K562 (cell line): ENCODE data around the gene SETD3. TPM values are rescaled to one million over a fixed set of nuclear protein-coding genes. Genes with fewer than 3 reads are reported as not detected.

Experiments used
- ATAC-seq: fragments of 200-7000 bp; cut with Tn5 transposase; 3 replicates; pipeline ENCODE4 v1.9.1; 2020; ENCODE audit warnings: moderate library complexity
- BruUV-seq: library from RNA; stranded (reverse); fragments of 400-500 nt; replicated peaks from 2 replicates; lab custom pipeline; 2021; lab: Mats Ljungman, UMichigan
- CTCF ChIA-PET: fragments of 300-600 bp; formaldehyde crosslinking; extraction: SDS; loops from one replicate; lab custom pipeline; 2021; ENCODE audit warnings: low intra/inter-chr PET ratio; lab: Yijun Ruan, JAX
- POLR2A ChIA-PET: fragments of 300-600, 350-650 bp; sonication (Branson Sonifier 250); formaldehyde crosslinking; extraction: SDS; loops from one replicate; lab custom pipeline; 2021; ENCODE audit warnings: antibody characterized with exemption, inconsistent platforms; lab: Yijun Ruan, JAX
- DNase-seq, 4 experiments: peaks; one replicate each; pipeline versions ENCODE4 v3.0.0 to v3.0.0-alpha.2; 2011 to 2018; ENCODE audit warnings: low spot score in 3 of 4, mixed read lengths in 3 of 4; ENCODE audit errors: extremely low read depth in 1 of 4
- FAIRE-seq: peaks from 2 replicates; lab custom pipeline; 2011; peaks lifted over from hg19 to GRCh38; lab: Jason Lieb, UNC
- H2AFZ ChIP-seq: 2 replicates; pipeline ENCODE4 v1.6.0; 2011; ENCODE audit warnings: low read depth, low read length, control low read depth, inconsistent platforms
- H3K27ac ChIP-seq: fragments of 200-600 bp; 3 replicates; pipeline ENCODE4 v1.8.0; 2011; ENCODE audit warnings: low read depth, mild to moderate bottlenecking, control low read depth, inconsistent platforms, low read length, moderate library complexity, mixed read lengths; ENCODE audit errors: extremely low read depth
- H3K27me3 ChIP-seq, 2 experiments: fragments of 300-600 bp in 1 of 2; 2 replicates in 1 of 2; 3 replicates in 1 of 2; pipeline versions ENCODE4 v1.6.0 to v1.8.0; 2011; ENCODE audit warnings: inconsistent platforms in 2 of 2, low read length in 2 of 2, mild to moderate bottlenecking in 1 of 2, mixed read lengths in 1 of 2, moderate library complexity in 1 of 2; ENCODE audit not compliant: control insufficient read depth in 2 of 2, insufficient read depth in 2 of 2
- H3K36me3 ChIP-seq: fragments of 300-600 bp; 3 replicates; pipeline ENCODE4 v1.8.0; 2011; ENCODE audit warnings: mild to moderate bottlenecking, low read length, inconsistent platforms; ENCODE audit not compliant: control insufficient read depth, insufficient read depth
- H3K4me1 ChIP-seq, 2 experiments: fragments of 200-600 bp in 1 of 2; replicated peaks in 1 of 2; 2 replicates in 1 of 2; 3 replicates in 1 of 2; pipeline versions ENCODE4 v1.5.1 to v1.8.0; 2011; ENCODE audit warnings: inconsistent platforms in 2 of 2, low read length in 2 of 2, mild to moderate bottlenecking in 1 of 2, mixed read lengths in 1 of 2, moderate library complexity in 1 of 2; ENCODE audit not compliant: control insufficient read depth in 2 of 2, insufficient read depth in 2 of 2
- H3K4me2 ChIP-seq: 2 replicates; pipeline ENCODE4 v1.6.1; 2011; ENCODE audit warnings: low read length, control low read depth, inconsistent platforms, mixed read lengths; ENCODE audit not compliant: insufficient read depth
- H3K4me3 ChIP-seq: fragments of 200-600 bp; sonication (generic), shearing (Covaris generic); 2 replicates; pipeline ENCODE4 v1.5.1; 2016; ENCODE audit warnings: control low read depth, inconsistent platforms
- H3K79me2 ChIP-seq: fragments of 200-600 bp; 3 replicates; pipeline ENCODE4 v1.8.0; 2011; ENCODE audit warnings: low read length, inconsistent platforms; ENCODE audit not compliant: control insufficient read depth, insufficient read depth
- H3K9ac ChIP-seq, 2 experiments: 2 replicates each; pipeline versions ENCODE4 v1.6.0 to v1.6.1; 2011; ENCODE audit warnings: low read depth in 2 of 2, low read length in 2 of 2, control low read depth in 1 of 2, inconsistent platforms in 1 of 2, mild to moderate bottlenecking in 1 of 2, mixed read lengths in 1 of 2; ENCODE audit not compliant: insufficient read depth in 1 of 2
- H3K9me1 ChIP-seq: one replicate; pipeline ENCODE4 v1.6.0; 2011; ENCODE audit warnings: inconsistent platforms, mild to moderate bottlenecking, low read length, moderate library complexity; ENCODE audit not compliant: control insufficient read depth, insufficient read depth
- H3K9me3 ChIP-seq: replicated peaks from 2 replicates; pipeline ENCODE4 v1.5.1; 2011; ENCODE audit warnings: low read depth, low read length, inconsistent platforms; ENCODE audit not compliant: control insufficient read depth, insufficient read depth
- H4K20me1 ChIP-seq: replicated peaks from 2 replicates; pipeline ENCODE4 v1.6.1; 2011; ENCODE audit warnings: low read length, inconsistent platforms, mixed read lengths; ENCODE audit not compliant: control insufficient read depth, insufficient read depth
- CBX5 ChIP-seq: IDR thresholded peaks from 2 replicates; pipeline ENCODE4 v1.6.1; 2014; ENCODE audit warnings: low read depth, borderline replicate concordance
- CBX8 ChIP-seq: fragments of 200-600 bp; sonication (generic); IDR thresholded peaks from 2 replicates; pipeline ENCODE4 v1.6.1; 2012; ENCODE audit warnings: borderline replicate concordance, mixed run types, low read depth, mild to moderate bottlenecking, moderate library complexity, mixed read lengths, low read length, control low read depth, inconsistent platforms; ENCODE audit not compliant: poor library complexity, severe bottlenecking; ENCODE audit errors: extremely low read depth
- DLX4 ChIP-seq: fragments of 250-450 bp; sonication (Bioruptor Pico); IDR thresholded peaks from 2 replicates; pipeline ENCODE4 v1.6.1; 2021; ENCODE audit warnings: mild to moderate bottlenecking
- DNMT1 ChIP-seq: fragments of 450-650 bp; IDR thresholded peaks from 2 replicates; pipeline ENCODE4 v1.6.1; 2016; ENCODE audit warnings: antibody characterized with exemption, mild to moderate bottlenecking
- FOXA3 ChIP-seq, 2 experiments: fragments of 450-650 bp in 1 of 2; sonication (generic) in 1 of 2; formaldehyde crosslinking; IDR thresholded peaks in 1 of 2; conservative IDR thresholded peaks in 1 of 2; 2 replicates each; pipeline versions ENCODE4 v1.4.0 to v1.8.0; 2020 to 2022; ENCODE audit warnings: mild to moderate bottlenecking in 2 of 2, missing genetic modification reagents in 1 of 2
- FUS ChIP-seq: fragments of 200-400 bp; formaldehyde crosslinking; optimal IDR thresholded peaks from 2 replicates; pipeline ENCODE3; 2017; ENCODE audit warnings: low read depth, low read length
- HNRNPL ChIP-seq: fragments of 200-400 bp; formaldehyde crosslinking; IDR thresholded peaks from 2 replicates; pipeline ENCODE4 v1.6.1; 2017; ENCODE audit warnings: low read depth, mild to moderate bottlenecking, low read length
- MAFK ChIP-seq: IDR thresholded peaks from 2 replicates; pipeline ENCODE4 v1.6.1; 2011; ENCODE audit warnings: low read length, improper control_type of control experiment
- NBN ChIP-seq: fragments of 450-650 bp; IDR thresholded peaks from 2 replicates; pipeline ENCODE4 v1.6.1; 2016; ENCODE audit warnings: low read depth, mild to moderate bottlenecking
- NONO ChIP-seq, 2 experiments: fragments of 200-400 bp in 1 of 2; fragments of 450-650 bp in 1 of 2; formaldehyde crosslinking in 1 of 2; IDR thresholded peaks; 2 replicates each; pipeline ENCODE4 v1.6.1; 2017; ENCODE audit warnings: low read depth in 2 of 2, mild to moderate bottlenecking in 2 of 2, moderate library complexity in 2 of 2, low read length in 1 of 2
- TAF15 ChIP-seq: fragments of 200-400 bp; formaldehyde crosslinking; IDR thresholded peaks from 2 replicates; pipeline ENCODE4 v1.6.1; 2017; ENCODE audit warnings: mild to moderate bottlenecking, low read depth, low read length, moderate library complexity
- TGIF2 ChIP-seq: sonication (generic); formaldehyde crosslinking; IDR thresholded peaks from 2 replicates; pipeline ENCODE4 v1.8.1; 2022; ENCODE audit warnings: mild to moderate bottlenecking, missing genetic modification reagents, moderate library complexity
- TSC22D4 ChIP-seq: fragments of 450-650 bp; IDR thresholded peaks from 2 replicates; pipeline ENCODE4 v1.6.1; 2016; ENCODE audit warnings: missing genetic modification characterization, missing biosample characterization, control low read depth
- ZNF707 ChIP-seq: fragments of 250-450 bp; sonication (Bioruptor Pico); conservative IDR thresholded peaks from 2 replicates; pipeline ENCODE4 v1.8.0; 2022; ENCODE audit warnings: inconsistent platforms, mild to moderate bottlenecking, moderate library complexity
- WGBS: fragments of 100-300 bp; shearing (Covaris generic); methylation state at CpG from one replicate; pipeline ENCODE4 v1.1.6; 2016; ENCODE audit warnings: low coverage, mixed read lengths; ENCODE audit not compliant: insufficient coverage; ENCODE audit errors: missing lambda C conversion rate; 5-methylcytosine and 5-hydroxymethylcytosine counted together
- in situ Hi-C: fragments of 300-500 bp; cut with MboI; formaldehyde crosslinking; loops from 4 replicates; pipeline ENCODE4 v1.15.0; 2018; ENCODE audit warnings: inconsistent platforms, mixed read lengths
- intact Hi-C: fragments of 100-400 bp; cut with micrococcal nuclease; formaldehyde crosslinking; loops from 2 replicates; pipeline ENCODE4 v1.14.2; 2022
- polyA plus RNA-seq, 8 experiments: library from polyadenylated mRNA; depleted of rRNA in 4 of 8; stranded (reverse) in 5 of 8; unstranded in 3 of 8; fragments of >200 nt; fragmentation: Nextera tagmentation in 2 of 8; fragmentation: Illumina TruSeq in 1 of 8; extraction: Ambion mirVana in 2 of 8; extraction: Trizol in 1 of 8; gene quantifications; 2 replicates each; pipeline versions ENCODE4 v1.2.1 to v1.2.3, GENCODE V29; 2011 to 2014; ENCODE audit warnings: inconsistent platforms in 1 of 8, missing spikeins in 1 of 8
- total RNA-seq, 7 experiments: library from RNA; depleted of rRNA in 6 of 7; stranded (reverse); fragments of >200 nt in 6 of 7; fragmentation: Illumina TruSeq in 2 of 7; extraction: Trizol in 2 of 7; gene quantifications; 2 replicates each; pipeline versions ENCODE4 v1.2.1 to v1.2.3, GENCODE V29; 2011 to 2021; ENCODE audit warnings: low replicate concordance in 1 of 7
- TF ChIP-seq, protein P1 (sequence below): fragments of 450-650 bp; formaldehyde crosslinking; IDR thresholded peaks from 2 replicates; pipeline ENCODE4 v1.4.0; 2020; ENCODE audit warnings: mild to moderate bottlenecking, mixed read lengths
- TF ChIP-seq, protein P2 (sequence below): sonication (generic); formaldehyde crosslinking; IDR thresholded peaks from 2 replicates; pipeline ENCODE4 v1.4.0; 2020; ENCODE audit warnings: mild to moderate bottlenecking, missing genetic modification reagents

SETD3 gene
- total and polyA plus RNA-seq, 9 of the 15 experiments (the other 6 are each of a cell fraction or from before 2014, with no cell fraction given): 8.5 to 35.9 (median 26.5) TPM

DNA sequence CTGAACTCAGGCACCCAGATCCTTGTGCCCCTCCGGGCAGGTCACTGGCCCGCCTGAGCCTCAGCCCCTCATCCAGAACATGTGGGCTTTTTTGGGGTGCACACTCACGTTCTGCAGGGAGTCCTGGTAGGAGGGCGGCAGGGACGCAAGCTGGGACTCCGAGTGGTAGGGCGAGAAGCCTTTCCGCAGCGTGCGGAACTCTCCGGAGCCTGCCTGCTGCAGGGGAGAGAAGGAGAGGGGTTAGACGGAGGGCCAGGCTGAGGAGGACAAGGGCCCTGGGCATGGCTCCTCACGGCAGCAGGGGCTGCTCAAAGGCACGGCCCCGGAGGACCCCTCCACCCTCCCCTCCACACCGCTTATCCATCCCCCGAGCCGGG lies 41.4 kb upstream of the SETD3 start (continued):
- TF ChIP-seq, protein P1, sequence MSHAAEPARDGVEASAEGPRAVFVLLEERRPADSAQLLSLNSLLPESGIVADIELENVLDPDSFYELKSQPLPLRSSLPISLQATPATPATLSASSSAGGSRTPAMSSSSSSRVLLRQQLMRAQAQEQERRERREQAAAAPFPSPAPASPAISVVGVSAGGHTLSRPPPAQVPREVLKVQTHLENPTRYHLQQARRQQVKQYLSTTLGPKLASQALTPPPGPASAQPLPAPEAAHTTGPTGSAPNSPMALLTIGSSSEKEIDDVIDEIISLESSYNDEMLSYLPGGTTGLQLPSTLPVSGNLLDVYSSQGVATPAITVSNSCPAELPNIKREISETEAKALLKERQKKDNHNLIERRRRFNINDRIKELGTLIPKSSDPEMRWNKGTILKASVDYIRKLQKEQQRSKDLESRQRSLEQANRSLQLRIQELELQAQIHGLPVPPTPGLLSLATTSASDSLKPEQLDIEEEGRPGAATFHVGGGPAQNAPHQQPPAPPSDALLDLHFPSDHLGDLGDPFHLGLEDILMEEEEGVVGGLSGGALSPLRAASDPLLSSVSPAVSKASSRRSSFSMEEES: no peak
- no peak for TF ChIP-seq CBX8

DNA sequence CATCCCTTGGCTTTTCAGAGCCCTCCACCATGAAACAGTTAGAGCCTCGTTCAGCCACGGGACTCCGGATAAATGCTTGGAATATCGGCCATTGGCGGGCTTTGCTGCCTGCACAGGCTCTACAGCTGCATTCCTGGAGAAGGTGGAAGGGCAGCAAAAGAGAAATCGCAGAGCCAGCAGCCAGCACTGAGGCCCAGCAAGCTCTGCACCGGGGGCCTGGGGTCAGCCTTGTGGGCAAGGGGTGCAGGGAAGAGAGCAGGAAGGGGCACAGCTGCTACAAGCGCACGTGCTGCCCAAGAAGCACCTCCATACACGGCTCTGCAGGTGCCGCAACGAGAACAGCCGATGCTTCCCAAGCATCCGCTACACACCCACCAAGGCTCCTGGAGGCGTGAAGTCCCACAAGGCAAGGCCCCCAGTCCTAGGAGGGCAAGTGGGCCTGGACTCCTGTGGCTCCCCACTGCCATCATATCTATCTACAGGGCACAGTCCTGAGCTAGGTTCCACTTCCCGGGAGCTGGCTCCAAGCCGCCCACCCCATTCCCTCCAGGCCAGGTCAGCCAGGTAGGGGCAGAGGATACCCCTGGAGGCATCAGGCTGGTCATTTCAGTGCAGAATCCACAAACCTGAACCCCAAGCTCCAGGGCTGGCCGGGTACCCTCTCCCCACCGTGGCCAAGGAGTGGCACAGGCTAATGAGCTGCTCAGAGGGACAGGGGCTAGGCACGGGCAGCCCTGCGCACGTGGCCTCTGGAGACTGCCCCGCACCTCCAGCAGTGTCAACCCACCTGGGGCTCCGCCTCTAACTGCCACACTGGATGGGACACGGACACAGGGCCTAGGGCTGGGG lies 40.7 kb upstream of the SETD3 start:
- CTCF ChIA-PET: no interaction called here
- H3K27me3 ChIP-seq: no peaks in the 10 kb centered on the region
- ATAC-seq (no peak), FAIRE-seq (no peak), DNase-seq (no peak)
- H3K4me2 ChIP-seq: no peak overlapping the region
- H3K36me3 ChIP-seq: no peaks in the 10 kb centered on the region
- no peak overlapping the region for H3K27ac ChIP-seq
- no peaks in the 10 kb centered on the region for H3K9me1 ChIP-seq
- H3K4me1 ChIP-seq: peaks cover 11 to 55% of the 10 kb centered on the region in 2 experiments
- H3K9me3 ChIP-seq: no peaks in the 10 kb centered on the region
- WGBS: 92% methylated on average over 12 of the region's 25 CpGs
- H3K9ac ChIP-seq: no peak overlapping the region; a peak in 1 of 4 replicates
- intact Hi-C loops: no loop called here
- in situ Hi-C loops: loop anchor here (10.0 kb wide), 1 partner anchor 363 kb away; no protein-coding TSS in a partner anchor
- H2AFZ ChIP-seq: no peak overlapping the region
- BruUV-seq: no TSS peak
- POLR2A ChIA-PET: interaction anchor here (0.6 kb wide), 1 partner anchor 54 kb away, joined by 3 read pairs; no protein-coding TSS in a partner anchor
- no peak overlapping the region for H3K4me3 ChIP-seq
- 0 out of 2 replicates have a peak, but pooled peaks cover 6% of the 10 kb centered on the region for H4K20me1 ChIP-seq
- H3K79me2 ChIP-seq: no peaks in the 10 kb centered on the region
- TF ChIP-seq NBN: no peak
- no peak for TF ChIP-seq DLX4 (CRISPR knock-in tag)
- no peak for TF ChIP-seq TAF15
- TF ChIP-seq CBX5: no peak
- TF ChIP-seq, protein P2, sequence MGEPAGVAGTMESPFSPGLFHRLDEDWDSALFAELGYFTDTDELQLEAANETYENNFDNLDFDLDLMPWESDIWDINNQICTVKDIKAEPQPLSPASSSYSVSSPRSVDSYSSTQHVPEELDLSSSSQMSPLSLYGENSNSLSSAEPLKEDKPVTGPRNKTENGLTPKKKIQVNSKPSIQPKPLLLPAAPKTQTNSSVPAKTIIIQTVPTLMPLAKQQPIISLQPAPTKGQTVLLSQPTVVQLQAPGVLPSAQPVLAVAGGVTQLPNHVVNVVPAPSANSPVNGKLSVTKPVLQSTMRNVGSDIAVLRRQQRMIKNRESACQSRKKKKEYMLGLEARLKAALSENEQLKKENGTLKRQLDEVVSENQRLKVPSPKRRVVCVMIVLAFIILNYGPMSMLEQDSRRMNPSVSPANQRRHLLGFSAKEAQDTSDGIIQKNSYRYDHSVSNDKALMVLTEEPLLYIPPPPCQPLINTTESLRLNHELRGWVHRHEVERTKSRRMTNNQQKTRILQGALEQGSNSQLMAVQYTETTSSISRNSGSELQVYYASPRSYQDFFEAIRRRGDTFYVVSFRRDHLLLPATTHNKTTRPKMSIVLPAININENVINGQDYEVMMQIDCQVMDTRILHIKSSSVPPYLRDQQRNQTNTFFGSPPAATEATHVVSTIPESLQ (CRISPR knock-in tag): no peak
- no peak for TF ChIP-seq FUS
- no peak for TF ChIP-seq TGIF2 (CRISPR knock-in tag)
- no peak for TF ChIP-seq MAFK
- TF ChIP-seq NONO (IDR thresholded peaks at IDR 0.05; ENCODE audit: low read depth in 2 of 2, low read length in 1 of 2): no peak
- TF ChIP-seq HNRNPL: no peak
- no peak for TF ChIP-seq ZNF707 (CRISPR knock-in tag)
- TF ChIP-seq FOXA3 (CRISPR knock-in tag; conservative IDR thresholded peaks at IDR 0.05 in 1 of 2, IDR thresholded peaks at IDR 0.05 in 1 of 2): no peak
- no peak for TF ChIP-seq TSC22D4
- no peak for TF ChIP-seq DNMT1
- TF ChIP-seq, all 486 proteins: peak for 0
